Smooth muscle cell (in vitro differentiated cells): Measurements from ENCODE around the gene USP24. TPM values are rescaled to one million over a fixed set of nuclear protein-coding genes. Genes with fewer than 3 reads are reported as not detected.

ENCODE experiments used
- DNase-seq: peaks from one replicate; lab custom pipeline; 2025; ENCODE audit not compliant: unreplicated experiment; lab: John Stamatoyannopoulos, UW
- H2AFZ ChIP-seq: fragments of 200-600 bp; sonication (generic); 2 replicates; pipeline ENCODE4 v1.6.0; 2016; ENCODE audit warnings: antibody characterized with exemption, low read depth, mild to moderate bottlenecking
- H3F3A ChIP-seq: fragments of 200-600 bp; sonication (generic); 2 replicates; pipeline ENCODE4 v1.6.0; 2017; ENCODE audit warnings: antibody characterized with exemption, low read depth
- H3K27ac ChIP-seq: fragments of 200-600 bp; sonication (generic); 2 replicates; pipeline ENCODE4 v1.5.1; 2016; ENCODE audit warnings: low read depth, mild to moderate bottlenecking
- H3K27me3 ChIP-seq: fragments of 200-600 bp; sonication (generic); 2 replicates; pipeline ENCODE4 v1.6.1; 2016; ENCODE audit warnings: low read depth, mild to moderate bottlenecking
- H3K36me3 ChIP-seq: fragments of 200-600 bp; sonication (generic); 2 replicates; pipeline ENCODE4 v1.5.1; 2016; ENCODE audit warnings: low read depth
- H3K4me1 ChIP-seq: fragments of 200-600 bp; sonication (generic); 2 replicates; pipeline ENCODE4 v1.5.1; 2016; ENCODE audit warnings: low read depth
- H3K4me2 ChIP-seq: fragments of 200-600 bp; sonication (generic); 2 replicates; pipeline ENCODE4 v1.6.0; 2016; ENCODE audit warnings: mild to moderate bottlenecking
- H3K4me3 ChIP-seq: fragments of 200-600 bp; sonication (generic); 2 replicates; pipeline ENCODE4 v1.5.1; 2016; ENCODE audit warnings: mild to moderate bottlenecking
- H3K79me2 ChIP-seq: fragments of 200-600 bp; sonication (generic); 2 replicates; pipeline ENCODE4 v1.6.0; 2016; ENCODE audit warnings: low read depth, mild to moderate bottlenecking
- H3K9ac ChIP-seq: fragments of 200-600 bp; sonication (generic); 2 replicates; pipeline ENCODE4 v1.6.0; 2016; ENCODE audit warnings: low read depth
- H3K9me3 ChIP-seq: fragments of 200-600 bp; sonication (generic); replicated peaks from 2 replicates; pipeline ENCODE4 v1.5.1; 2016; ENCODE audit warnings: low read depth
- H4K20me1 ChIP-seq: fragments of 200-600 bp; sonication (generic); 2 replicates; pipeline ENCODE4 v1.6.0; 2016; ENCODE audit warnings: low read depth
- WGBS: methylation state at CpG from one replicate; pipeline ENCODE4 v1.1.7; 2016; ENCODE audit warnings: low lambda C conversion rate; 5-methylcytosine and 5-hydroxymethylcytosine counted together
- polyA plus RNA-seq: library from polyadenylated mRNA; unstranded; fragments of >200 nt; fragmentation: Nextera tagmentation; extraction: Ambion mirVana; gene quantifications from 2 replicates; pipeline ENCODE4 v1.2.1, GENCODE V29; 2016
- total RNA-seq: library from RNA; depleted of rRNA; stranded (reverse); fragments of >200 nt; gene quantifications from 2 replicates; pipeline ENCODE4 v1.2.3, GENCODE V29; 2014
- TF ChIP-seq, protein P1 (sequence below): fragments of 200-600 bp; sonication (generic); IDR thresholded peaks from 2 replicates; pipeline ENCODE4 v1.5.1; 2017; ENCODE audit warnings: borderline replicate concordance, mild to moderate bottlenecking, antibody characterized with exemption; ENCODE audit not compliant: insufficient read depth, poor library complexity, severe bottlenecking

Gene USP24
- total and polyA plus RNA-seq, 2 experiments from 2014 or later: 3.6 to 25.9 TPM

GRCh38 chr1:55061000-55061705, 154.0 kb downstream of the USP24 start:
- H3K79me2 ChIP-seq: no peaks in the 10 kb centered on the region
- H2AFZ ChIP-seq: no peak overlapping the region
- H3K9me3 ChIP-seq: no peaks in the 10 kb centered on the region
- no peaks in the 10 kb centered on the region for H4K20me1 ChIP-seq
- TF ChIP-seq, protein P1, sequence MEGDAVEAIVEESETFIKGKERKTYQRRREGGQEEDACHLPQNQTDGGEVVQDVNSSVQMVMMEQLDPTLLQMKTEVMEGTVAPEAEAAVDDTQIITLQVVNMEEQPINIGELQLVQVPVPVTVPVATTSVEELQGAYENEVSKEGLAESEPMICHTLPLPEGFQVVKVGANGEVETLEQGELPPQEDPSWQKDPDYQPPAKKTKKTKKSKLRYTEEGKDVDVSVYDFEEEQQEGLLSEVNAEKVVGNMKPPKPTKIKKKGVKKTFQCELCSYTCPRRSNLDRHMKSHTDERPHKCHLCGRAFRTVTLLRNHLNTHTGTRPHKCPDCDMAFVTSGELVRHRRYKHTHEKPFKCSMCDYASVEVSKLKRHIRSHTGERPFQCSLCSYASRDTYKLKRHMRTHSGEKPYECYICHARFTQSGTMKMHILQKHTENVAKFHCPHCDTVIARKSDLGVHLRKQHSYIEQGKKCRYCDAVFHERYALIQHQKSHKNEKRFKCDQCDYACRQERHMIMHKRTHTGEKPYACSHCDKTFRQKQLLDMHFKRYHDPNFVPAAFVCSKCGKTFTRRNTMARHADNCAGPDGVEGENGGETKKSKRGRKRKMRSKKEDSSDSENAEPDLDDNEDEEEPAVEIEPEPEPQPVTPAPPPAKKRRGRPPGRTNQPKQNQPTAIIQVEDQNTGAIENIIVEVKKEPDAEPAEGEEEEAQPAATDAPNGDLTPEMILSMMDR: no peak
- H3F3A ChIP-seq: no peaks in the 10 kb centered on the region
- DNase-seq: no peak
- no peak overlapping the region for H3K4me2 ChIP-seq
- no peaks in the 10 kb centered on the region for H3K36me3 ChIP-seq
- H3K9ac ChIP-seq: no peak overlapping the region
- H3K4me1 ChIP-seq: no peaks in the 10 kb centered on the region
- no peak overlapping the region for H3K4me3 ChIP-seq
- H3K27me3 ChIP-seq: no peaks in the 10 kb centered on the region
- no peak overlapping the region for H3K27ac ChIP-seq
- WGBS: 92% methylated on average over 13 of the region's 13 CpGs

- H3K4me3 ChIP-seq: no peak overlapping the region
- H3K4me1 ChIP-seq: no peaks in the 10 kb centered on the region
- 89% methylated on average over 14 of the region's 14 CpGs for WGBS
- TF ChIP-seq, protein P1: no peak
- H3K4me2 ChIP-seq: no peak overlapping the region
- no peak overlapping the region for H2AFZ ChIP-seq
- no peaks in the 10 kb centered on the region for H4K20me1 ChIP-seq
- no peak overlapping the region for H3K9ac ChIP-seq
- H3K36me3 ChIP-seq: no peaks in the 10 kb centered on the region
- no peak for DNase-seq
- no peak overlapping the region for H3K27ac ChIP-seq
- no peaks in the 10 kb centered on the region for H3K79me2 ChIP-seq
- H3K9me3 ChIP-seq: no peaks in the 10 kb centered on the region
- H3K27me3 ChIP-seq: no peaks in the 10 kb centered on the region
- H3F3A ChIP-seq: no peaks in the 10 kb centered on the region
Measured at GRCh38 chr1:55060133-55060999, 154.8 kb downstream of the USP24 start.

- no peaks in the 10 kb centered on the region for H3K27me3 ChIP-seq
- H3K36me3 ChIP-seq: no peaks in the 10 kb centered on the region
- TF ChIP-seq, protein P1: no peak
- no peak overlapping the region for H3K9ac ChIP-seq
- H3F3A ChIP-seq: no peaks in the 10 kb centered on the region
- no peak overlapping the region for H2AFZ ChIP-seq
- no peak overlapping the region for H3K27ac ChIP-seq
- no peak for DNase-seq
- 93% methylated on average over 14 of the region's 14 CpGs for WGBS
- no peaks in the 10 kb centered on the region for H4K20me1 ChIP-seq
- H3K4me3 ChIP-seq: no peak overlapping the region
- H3K4me2 ChIP-seq: no peak overlapping the region
- no peaks in the 10 kb centered on the region for H3K79me2 ChIP-seq
- no peaks in the 10 kb centered on the region for H3K9me3 ChIP-seq
- no peaks in the 10 kb centered on the region for H3K4me1 ChIP-seq
Measured at GRCh38 chr1:55059302-55060132, 155.6 kb downstream of the USP24 start.
